HG03521 (cell line): Measurements from ENCODE around the gene SLC13A4.

Source experiments
- ATAC-seq: cut with Tn5 transposase; IDR thresholded peaks from one replicate; pipeline ENCODE4 v1.9.1; 2021; ENCODE audit warnings: mild to moderate bottlenecking, moderate library complexity; ENCODE audit not compliant: unreplicated experiment

The SLC13A4 gene

DNA sequence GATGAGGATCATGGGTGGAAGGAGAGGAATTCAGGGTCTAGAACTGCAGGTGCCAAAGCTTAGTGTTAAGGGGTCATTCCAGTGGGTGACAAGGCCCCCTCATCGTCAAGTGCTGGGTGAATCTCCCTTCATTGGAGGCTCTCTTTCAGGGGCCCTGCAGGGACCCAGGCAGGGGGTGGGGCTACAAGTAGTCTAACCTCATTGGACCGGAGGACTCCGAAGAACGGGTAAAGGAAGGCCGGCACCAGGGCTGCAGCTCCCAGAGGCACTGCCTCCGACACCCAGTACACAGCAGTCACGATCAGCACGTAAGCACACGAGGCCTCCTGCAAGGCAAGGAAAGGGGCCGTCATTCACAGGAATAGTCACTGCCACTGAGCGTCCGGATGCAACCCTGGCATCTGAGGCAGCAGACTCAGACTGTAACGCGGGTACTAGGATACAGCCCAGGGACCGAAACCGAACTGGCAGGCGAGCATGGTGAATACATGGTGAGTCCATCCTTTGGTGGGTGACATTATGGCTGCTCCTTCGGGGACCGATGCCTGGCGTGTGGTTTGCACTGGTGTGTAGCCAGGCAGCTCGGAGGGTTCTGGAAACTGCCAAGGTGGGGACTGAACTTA lies 6.7 kb downstream of the SLC13A4 start:
- ATAC-seq: no peak

DNA sequence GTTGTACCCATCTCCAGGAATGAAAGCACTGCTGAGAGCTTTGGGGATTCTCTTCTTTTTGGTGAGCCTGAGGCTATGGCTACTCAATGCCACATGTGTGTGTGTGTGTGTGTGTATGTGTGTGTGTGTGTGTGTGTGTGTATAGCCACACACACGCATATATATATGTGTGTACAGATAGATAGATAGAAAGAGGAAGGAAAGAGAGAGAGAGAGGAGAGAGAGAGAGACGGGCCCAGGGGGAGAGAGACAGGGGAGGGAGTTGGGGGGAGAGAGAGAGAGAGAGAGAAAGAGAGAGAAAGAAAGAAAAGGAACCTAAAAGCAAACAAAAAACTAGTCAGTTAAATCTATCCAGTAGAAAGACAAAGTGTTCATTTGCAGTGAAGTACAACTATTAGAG lies 8.3 kb downstream of the SLC13A4 start:
- ATAC-seq: no peak

DNA sequence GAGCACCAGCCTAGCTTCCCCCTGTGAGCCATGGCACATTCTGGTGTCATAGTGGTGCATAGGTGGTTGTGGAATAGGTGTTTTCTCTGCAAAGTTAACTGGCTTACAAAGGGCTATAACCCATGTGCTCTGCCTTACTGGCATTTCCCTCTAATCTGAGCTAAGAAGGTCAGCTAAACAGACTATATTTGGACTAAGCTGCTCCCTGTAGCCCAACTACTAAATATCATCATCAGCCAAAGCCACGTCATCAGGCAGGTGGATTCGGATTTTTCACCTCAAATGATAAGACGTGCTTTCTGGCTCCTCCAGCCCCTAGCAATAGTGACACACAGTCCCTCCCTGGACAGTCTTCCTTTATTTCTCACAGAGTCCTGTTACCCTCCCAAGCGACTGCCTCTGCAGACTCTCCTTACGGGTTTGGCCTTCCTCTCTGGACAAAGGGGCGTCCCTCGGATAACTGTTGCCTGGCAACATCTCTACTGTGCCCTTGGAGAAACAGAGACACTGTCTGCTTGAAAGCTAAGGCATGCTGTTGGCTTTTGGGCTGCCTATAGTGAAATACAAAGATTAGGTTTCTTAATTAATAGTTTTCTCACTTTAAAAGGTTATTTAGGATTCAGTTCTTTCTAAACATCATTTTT lies 9.1 kb downstream of the SLC13A4 start:
- ATAC-seq: no peak

DNA sequence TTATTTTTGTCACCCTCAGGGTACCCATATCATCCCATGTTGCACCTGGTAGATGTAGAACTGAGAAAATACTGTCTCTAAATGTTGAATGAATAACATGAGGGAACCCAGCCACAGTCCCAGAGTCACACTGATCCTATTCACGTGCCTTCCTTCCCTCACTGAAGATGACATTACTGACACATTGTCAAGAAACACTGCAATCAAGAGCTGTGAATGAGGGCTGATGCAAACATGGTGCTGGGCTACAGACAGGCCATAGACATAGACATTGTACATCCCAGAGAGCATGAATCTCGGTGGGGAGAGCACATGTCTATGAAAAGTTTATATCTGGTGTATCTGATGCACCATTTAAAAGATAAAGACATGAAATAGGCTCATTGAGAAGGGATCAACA lies 9.8 kb downstream of the SLC13A4 start:
- ATAC-seq: no peak

DNA sequence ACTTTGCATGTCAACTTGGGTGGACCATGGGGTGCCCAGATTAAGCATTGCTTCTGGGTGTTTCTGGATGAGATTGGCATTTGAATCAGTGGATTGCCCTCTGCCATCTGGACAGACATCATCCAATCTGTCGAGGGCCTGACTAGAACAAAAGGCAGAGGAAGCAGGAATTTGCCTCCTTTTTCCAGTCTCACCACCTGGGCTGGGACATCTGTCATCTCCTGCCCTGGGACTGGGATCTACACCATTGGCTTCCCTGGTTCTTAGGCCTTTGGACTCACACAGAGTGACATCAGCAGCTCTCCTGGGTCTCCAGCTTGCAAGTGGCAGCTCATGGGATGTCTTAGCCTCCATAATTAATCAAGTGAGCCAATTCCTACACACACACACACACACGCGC lies 10.3 kb downstream of the SLC13A4 start:
- ATAC-seq: no peak

DNA sequence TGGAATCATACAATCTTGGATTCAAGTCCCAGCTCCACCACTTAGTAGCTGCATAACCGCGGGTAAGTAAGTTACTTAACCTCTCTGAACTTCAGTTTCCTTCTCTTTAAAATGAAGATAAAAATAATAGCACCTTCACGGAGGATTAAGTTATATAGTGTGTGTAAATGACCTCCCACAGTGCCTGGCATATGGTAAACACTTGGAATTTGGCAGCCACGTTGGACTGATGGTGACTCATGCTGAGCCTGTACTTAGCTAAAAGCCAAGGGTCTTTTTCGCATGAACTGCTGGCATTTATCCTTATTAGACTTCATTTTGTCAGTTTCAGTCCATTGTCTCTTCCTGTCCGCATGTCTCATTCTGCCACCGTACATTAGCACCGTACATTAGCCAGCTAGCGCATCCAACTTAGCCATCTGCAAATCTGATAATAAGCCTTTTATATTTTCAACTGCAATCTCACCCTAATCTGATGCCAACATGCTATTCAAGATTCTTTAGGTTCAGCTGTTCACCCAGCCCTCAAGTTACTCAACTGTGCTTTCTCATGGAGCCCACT lies 11.2 kb downstream of the SLC13A4 start:
- no peak for ATAC-seq

DNA sequence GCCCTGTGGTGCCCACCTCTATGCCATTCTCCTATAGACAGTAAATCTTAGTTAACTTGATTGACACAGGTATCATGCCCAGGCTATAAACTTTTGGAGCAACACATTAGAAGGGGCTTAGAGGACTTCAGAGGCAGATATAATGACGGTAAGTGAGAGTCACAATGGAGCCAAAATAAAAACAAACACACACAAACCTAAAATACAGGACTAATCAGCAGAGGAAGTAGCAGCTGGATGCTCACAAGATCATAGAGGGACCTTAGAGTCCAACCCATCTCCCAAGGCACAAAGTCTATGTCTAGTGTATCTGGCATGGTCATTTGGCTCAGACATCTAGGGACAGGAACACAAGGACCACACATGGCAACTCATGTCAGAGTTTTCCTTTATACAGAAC lies 12.3 kb downstream of the SLC13A4 start:
- ATAC-seq: no peak

DNA sequence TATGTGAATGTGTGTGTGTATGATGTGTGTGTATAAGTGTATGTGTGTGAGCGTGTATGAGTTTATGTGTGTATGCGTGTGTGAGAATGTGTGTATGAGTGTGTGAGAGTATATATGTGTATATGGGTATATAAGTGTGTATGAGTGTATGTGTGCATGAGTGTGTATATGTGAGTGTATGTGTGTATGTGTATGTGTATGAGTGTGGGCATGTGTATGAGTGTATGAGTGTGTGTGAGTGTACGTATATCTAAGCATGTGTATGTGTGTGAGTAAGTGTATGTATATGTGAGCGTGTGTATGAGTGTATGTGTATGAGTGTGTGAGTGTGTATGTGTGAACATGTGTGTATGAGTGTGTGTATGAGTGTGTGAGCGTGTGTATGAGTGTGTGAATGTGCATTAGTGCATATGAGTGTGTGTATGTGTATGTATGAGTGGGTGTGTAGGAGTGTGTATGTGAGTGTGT lies 12.9 kb downstream of the SLC13A4 start:
- ATAC-seq: no peak

DNA sequence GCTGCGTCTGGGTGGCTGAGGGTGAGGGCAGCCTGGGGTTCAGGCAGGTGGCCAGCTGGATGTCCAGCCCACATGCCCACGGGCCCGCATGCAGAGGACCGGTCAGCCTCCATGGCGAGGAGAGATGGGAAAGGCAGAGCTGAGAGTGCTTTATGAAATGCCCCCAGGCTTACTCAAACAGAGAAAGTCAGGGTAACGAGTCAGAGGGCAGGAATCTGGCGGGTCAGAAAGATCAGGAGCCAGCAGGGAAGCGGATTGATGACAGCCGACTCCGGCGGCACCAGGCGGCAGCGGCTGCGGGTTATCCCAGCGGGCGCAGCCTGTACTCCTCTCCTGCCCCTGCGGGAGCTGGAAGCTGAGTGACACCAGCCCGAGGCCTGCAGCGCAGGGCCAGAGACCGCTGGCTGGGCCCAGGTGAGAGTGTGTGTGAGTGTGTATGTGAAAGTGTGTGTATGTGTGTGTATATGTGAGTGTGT lies 13.4 kb downstream of the SLC13A4 start:
- no peak for ATAC-seq

DNA sequence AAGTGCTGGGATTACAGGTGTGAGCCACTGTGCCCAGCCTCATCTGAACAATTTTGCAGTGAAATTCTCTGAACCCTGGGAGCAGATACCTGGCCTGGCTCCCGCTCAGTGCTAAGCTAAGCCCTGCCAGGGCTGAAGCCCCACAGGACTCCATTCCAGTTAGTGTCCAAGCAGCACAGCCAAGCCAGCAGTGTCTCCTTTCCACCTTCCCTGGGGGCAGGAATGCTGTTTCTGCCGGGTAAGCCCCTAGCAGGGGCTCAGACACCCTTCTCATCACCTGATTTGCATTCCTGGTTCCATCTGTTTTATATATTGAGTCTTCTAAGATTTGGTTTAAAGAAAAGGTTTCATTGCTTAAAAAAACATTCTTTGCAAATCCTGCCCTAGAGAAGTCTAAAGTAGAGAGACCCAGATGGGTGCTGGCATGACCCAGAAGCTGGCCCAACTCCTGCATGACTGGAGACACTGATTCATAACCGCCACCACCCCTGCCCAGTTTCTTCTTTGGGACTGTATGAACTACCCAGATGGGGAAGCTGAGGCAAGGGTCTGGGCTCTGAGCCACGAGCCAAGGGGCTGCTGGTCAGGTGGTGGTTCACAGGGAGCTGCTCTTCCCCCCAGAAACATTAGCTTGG lies 14.0 kb downstream of the SLC13A4 start:
- ATAC-seq: no peak

DNA sequence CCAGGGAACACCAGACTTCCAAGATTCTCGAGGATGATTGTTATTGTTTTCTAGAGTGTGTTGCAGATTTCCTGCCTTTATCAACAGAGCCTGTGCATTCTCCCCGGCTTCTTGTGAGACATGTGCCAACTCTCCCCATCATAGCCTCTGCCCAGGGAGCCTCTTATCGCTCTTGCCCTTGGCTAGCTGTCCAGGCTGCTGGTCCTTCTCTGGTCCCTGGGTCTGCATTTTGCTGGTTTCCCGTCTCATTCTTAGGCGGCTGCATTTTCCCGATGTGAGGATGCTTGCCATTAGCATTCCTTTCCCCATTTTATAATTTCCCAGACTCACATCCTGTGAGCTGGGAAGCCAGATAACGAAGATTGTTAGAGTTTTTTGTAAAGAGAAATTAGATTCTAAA lies 15.2 kb downstream of the SLC13A4 start:
- ATAC-seq: no peak

DNA sequence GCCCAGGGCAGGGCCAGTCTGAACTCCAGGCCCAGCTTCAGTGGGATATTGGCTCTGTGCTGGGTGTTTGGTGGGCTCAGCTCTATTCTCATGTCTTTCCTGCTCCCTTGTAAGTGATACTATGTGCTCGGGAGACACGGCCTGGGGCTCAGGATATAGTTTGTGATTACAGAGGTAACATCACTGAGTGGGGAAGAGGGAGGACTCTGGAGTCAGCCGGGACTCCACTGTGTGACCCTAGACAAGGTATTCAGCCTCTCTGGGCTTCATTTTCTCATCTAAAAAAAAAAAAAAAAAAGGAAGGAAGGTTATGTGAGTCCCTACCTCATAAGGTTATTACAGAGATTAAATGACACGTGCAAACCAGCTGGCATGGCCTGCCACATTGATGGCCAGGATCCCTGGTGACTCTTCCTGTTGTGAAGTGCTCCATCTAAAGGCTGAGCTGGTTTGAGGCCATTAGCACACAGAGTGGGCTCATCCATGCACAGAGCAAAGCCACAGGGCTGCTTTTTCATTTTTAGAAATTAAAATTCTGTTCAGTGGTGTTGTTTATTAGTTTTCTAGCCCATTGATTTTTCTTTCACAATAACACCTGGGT lies 15.7 kb downstream of the SLC13A4 start:
- no peak for ATAC-seq

DNA sequence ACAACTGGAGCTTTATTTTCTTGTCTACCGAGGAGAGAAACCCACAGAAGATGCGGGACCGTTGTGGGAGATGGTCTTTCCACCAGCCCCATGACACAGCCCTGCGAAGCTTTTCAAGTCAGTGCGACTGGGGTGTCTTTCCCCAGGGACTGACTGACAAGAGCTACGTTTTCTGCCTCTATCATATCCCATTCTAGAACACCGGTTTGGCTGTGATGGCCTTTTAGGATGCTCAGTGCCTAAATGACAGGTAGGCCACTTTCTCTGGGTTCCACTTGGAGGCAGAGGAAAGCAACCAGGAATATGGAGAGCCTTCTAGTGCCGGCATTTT lies 16.9 kb downstream of the SLC13A4 start:
- ATAC-seq: no peak

DNA sequence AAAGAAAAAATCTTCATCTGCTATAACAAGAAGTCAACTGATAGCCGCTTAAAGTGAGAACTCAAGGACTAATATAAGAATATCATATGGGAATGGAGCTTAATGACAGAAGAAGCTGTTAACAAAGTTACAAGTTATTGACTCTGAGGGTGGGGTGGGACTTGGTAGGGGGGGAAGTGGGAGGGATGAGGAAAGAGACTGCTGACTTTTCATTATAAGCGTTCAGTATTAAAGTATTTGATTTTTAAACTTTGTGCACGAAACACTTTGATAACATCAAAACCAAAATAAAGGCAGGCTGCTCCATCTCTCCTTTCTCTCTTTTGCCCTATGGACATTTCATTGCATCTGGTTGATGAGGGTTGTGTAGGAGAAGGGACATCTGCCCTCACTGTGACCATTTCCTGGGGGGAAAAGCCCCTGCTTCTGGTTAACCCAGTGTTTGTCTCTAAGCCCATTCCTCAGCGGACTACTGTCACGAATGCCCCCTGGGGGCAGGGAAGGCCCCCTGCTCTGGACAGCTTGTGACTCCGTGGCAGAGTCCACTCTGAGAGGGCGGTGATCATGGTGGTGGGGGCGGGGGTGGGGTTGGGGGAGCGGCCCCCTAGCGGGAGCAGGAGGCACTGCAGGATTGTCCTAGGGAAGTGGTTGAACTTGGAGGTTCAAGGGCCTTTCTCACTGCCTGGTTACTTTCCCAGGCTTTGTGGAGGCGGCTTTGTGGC lies 17.4 kb downstream of the SLC13A4 start:
- no peak for ATAC-seq

DNA sequence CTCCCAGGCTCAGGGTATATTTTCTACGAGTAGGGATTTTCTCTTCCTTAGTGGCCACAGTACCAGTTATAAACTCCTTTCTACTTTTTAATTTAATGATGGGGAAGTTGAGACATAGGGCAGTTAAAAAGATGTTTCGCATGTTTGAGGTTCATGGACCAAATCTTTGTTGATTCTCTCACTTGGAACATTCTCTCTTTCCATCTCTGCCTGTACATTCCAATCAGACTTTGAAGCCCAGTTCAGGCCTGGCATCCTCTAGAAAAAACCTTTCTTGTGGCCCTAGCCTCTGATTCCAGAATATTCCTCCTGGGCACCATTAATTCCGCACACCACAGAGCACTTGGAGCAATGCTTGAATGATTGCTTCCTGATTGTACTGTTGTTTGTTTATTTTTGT lies 18.5 kb downstream of the SLC13A4 start:
- ATAC-seq: no peak

DNA sequence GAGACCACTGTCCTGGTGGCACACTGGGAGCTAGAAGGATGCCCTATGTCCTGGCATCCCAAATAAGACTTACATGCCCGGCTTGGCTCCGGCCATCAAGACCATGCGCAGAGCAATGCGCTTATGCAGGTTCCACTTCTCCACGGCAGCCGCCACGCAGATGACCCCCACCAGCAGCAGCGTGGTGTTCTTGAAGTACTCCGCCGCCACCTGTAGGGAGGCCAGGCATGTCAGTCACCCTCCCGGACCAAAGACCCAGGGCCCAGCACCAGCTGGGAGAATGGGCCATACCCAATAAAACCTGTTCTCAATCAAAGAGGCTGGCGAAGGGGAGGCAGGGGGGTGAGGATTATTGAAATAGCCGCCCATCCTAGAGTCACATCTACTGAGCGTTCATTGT lies 19.9 kb downstream of the SLC13A4 start:
- no peak for ATAC-seq

DNA sequence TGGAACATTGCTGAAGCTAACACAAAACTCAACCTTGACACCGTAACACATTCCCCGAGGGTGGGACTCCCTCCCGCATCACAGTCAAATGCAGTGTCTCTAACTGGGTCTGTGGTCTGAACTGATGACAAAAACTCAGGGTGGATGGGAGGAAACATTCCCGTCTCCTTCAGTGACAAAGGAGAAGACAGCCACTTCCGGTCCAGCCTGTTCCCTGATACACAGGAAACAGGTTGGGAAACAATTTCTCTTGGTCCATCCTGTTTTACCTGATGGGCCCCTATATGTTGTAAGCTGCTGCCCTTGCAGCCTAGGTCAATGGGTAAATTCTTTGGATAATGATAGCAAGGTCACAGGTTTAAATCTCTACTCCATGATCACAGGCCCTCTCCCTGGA lies 20.4 kb downstream of the SLC13A4 start:
- ATAC-seq: no peak

DNA sequence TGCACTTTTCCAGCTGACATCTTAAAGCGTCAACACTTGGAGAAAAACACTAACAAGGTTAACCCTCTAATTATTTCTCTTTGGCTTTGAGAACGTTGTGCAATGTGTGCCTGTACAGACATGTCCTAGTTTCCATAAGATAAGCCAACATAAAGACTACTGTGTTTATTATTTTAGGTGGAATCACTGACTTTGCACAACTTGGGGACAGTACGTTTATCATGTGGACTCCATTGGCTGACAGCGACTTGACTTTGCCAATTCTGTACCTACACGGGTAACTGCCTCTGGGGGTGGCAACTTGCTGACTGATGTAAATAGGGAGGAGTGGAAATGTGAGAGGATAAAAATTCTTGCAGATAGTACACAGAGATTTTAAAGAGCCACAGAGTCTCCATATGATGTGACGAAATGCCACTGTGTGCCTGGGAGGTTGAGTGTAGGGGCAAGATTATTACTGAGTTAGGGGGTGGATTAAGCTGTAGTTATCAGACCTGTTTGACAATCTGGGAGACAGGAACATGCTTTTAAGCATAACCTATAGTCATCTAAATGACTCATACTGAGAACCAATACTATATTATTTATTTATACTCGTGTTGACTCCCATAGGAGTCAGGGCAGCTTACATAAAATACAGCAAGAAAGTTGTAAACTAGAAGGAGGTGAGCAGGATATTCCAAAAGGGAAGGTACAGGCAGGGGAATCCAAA lies 21.0 kb downstream of the SLC13A4 start:
- no peak for ATAC-seq

DNA sequence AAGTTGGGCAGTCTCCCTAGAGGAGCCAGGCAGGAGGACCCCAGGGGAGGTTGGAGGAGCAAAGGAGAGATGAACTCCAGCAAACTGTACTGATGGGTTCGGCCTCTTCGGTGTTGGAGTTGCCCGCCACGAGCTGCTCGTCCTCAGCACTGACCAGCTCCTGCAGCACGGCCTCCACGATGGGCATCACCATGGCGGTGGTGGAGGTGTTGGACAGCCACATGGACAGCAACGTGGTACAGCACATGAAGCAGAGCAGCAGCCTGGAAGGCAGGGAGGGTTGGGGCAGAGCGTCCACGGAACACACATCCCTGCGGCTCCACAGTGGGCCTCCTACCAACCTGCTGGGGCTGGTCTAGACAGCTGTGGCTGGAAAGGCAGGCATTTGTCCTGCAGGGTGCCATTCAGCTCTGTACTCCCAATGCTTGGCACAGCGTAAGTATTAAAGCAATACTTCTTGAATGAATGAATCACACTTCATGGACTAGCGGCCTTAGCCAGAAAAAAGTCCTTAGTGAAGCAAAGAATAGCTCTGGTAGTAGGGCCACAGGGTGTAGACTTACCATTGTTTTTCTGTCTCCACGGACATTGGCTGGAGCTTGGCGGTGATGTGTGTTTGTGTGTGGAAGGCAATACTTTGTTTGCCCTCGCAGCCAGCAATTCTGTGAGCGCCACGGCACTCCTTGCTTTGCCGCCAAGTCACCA lies 21.8 kb downstream of the SLC13A4 start:
- no peak for ATAC-seq

DNA sequence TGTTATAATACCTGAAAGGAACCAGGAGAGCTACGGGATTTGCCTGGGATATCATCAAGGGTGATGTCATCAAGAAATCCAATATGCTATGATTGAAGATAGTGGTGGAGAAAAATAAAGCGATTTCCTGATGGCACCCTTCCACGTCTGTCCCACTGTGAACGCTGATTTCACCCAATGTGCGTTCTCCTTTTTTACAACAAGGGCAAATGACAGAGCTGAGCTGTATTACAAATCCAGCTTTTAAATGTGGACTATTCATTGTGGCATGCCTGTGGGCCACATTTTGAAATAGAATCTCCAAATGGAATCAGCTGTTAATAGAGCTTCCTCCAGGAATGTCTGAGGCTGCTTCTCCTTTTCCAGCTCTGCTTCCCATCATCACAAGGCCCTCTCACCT lies 23.3 kb downstream of the SLC13A4 start:
- ATAC-seq: no peak
